GM23338 (cell line): ENCODE measurements around the gene NLRX1. TPM values are rescaled to one million over a fixed set of nuclear protein-coding genes. Genes with fewer than 3 reads are reported as not detected.

Experiments used
- ATAC-seq: fragments of 200-7000 bp; cut with Tn5 transposase; 3 replicates; pipeline ENCODE4 v1.9.1; 2020
- DNase-seq: peaks from one replicate; pipeline ENCODE4 v3.0.0-alpha.2; 2015; ENCODE audit warnings: low spot score
- H2AFZ ChIP-seq: fragments of 200-600 bp; sonication (generic); 2 replicates; pipeline ENCODE4 v1.8.0; 2016; ENCODE audit warnings: antibody characterized with exemption, mild to moderate bottlenecking, moderate library complexity
- H3F3A ChIP-seq: fragments of 200-600 bp; sonication (generic); replicated peaks from 2 replicates; pipeline ENCODE4 v1.8.0; 2017; ENCODE audit warnings: antibody characterized with exemption, mixed run types, low read depth
- H3K27ac ChIP-seq: fragments of 200-600 bp; sonication (generic); 2 replicates; pipeline ENCODE4 v1.6.1; 2016; ENCODE audit warnings: low read depth
- H3K27me3 ChIP-seq: fragments of 200-600 bp; sonication (generic); 2 replicates; pipeline ENCODE4 v1.8.0; 2016; ENCODE audit warnings: mild to moderate bottlenecking, mixed run types, moderate library complexity; ENCODE audit not compliant: insufficient read depth
- H3K36me3 ChIP-seq: fragments of 200-600 bp; sonication (generic); 2 replicates; pipeline ENCODE4 v1.8.0; 2016; ENCODE audit warnings: mild to moderate bottlenecking; ENCODE audit not compliant: insufficient read depth
- H3K4me1 ChIP-seq: fragments of 200-600 bp; sonication (generic); 2 replicates; pipeline ENCODE4 v1.8.0; 2016; ENCODE audit warnings: mild to moderate bottlenecking, moderate library complexity; ENCODE audit not compliant: insufficient read depth
- H3K4me2 ChIP-seq: fragments of 200-600 bp; sonication (generic); 2 replicates; pipeline ENCODE4 v1.7.1; 2017; ENCODE audit warnings: mixed run types
- H3K4me3 ChIP-seq: fragments of 200-600 bp; sonication (generic); 2 replicates; pipeline ENCODE4 v1.6.1; 2016; ENCODE audit warnings: mixed run types
- H3K79me2 ChIP-seq: fragments of 200-600 bp; sonication (generic); replicated peaks from 2 replicates; pipeline ENCODE4 v1.8.0; 2017; ENCODE audit warnings: mild to moderate bottlenecking; ENCODE audit not compliant: insufficient read depth
- H3K9me2 ChIP-seq: fragments of 200-600 bp; sonication (generic); 2 replicates; pipeline ENCODE4 v1.8.0; 2017; ENCODE audit not compliant: insufficient read depth
- H4K20me1 ChIP-seq: fragments of 200-600 bp; sonication (generic); replicated peaks from 2 replicates; pipeline ENCODE4 v1.8.0; 2017; ENCODE audit warnings: mild to moderate bottlenecking; ENCODE audit not compliant: insufficient read depth
- H3K27ac Mint-ChIP-seq: 2 replicates; pipeline ENCODE4 v1.8.0; 2020; ENCODE audit warnings: inconsistent platforms, mild to moderate bottlenecking, moderate library complexity, mixed read lengths
- H3K27me3 Mint-ChIP-seq: 3 replicates; pipeline ENCODE4 v1.8.0; 2022; ENCODE audit warnings: low read depth, mild to moderate bottlenecking, moderate library complexity, mixed read lengths, inconsistent platforms; ENCODE audit not compliant: insufficient read depth, poor library complexity
- H3K36me3 Mint-ChIP-seq: 3 replicates; pipeline ENCODE4 v1.8.0; 2021; ENCODE audit warnings: low read depth, mild to moderate bottlenecking, inconsistent platforms, moderate library complexity, mixed read lengths
- H3K4me1 Mint-ChIP-seq: 3 replicates; pipeline ENCODE4 v1.8.0; 2020; ENCODE audit warnings: mild to moderate bottlenecking, inconsistent platforms, mixed read lengths
- H3K4me3 Mint-ChIP-seq: 3 replicates; pipeline ENCODE4 v1.8.0; 2021; ENCODE audit warnings: moderate library complexity, mild to moderate bottlenecking, inconsistent platforms, mixed read lengths
- H3K9me3 Mint-ChIP-seq: 3 replicates; pipeline ENCODE4 v1.8.0; 2020; ENCODE audit warnings: moderate library complexity, mild to moderate bottlenecking, inconsistent platforms, mixed read lengths
- CTCF ChIP-seq, 2 experiments: fragments of 200-600 bp in 1 of 2; sonication (generic) in 1 of 2; conservative IDR thresholded peaks; 2 replicates each; pipeline versions ENCODE4 v1.5.1 to v1.6.1; 2016 to 2017; ENCODE audit warnings: antibody characterized with exemption in 2 of 2, low read depth in 2 of 2, mild to moderate bottlenecking in 2 of 2, moderate library complexity in 1 of 2
- EZH2 ChIP-seq: fragments of 200-600 bp; sonication (generic); IDR thresholded peaks from one replicate; pipeline ENCODE4 v1.8.0; 2017; ENCODE audit warnings: antibody characterized with exemption, mild to moderate bottlenecking, low read depth; ENCODE audit not compliant: unreplicated experiment
- EZH2phosphoT487 ChIP-seq: fragments of 200-600 bp; sonication (generic); IDR thresholded peaks from one replicate; pipeline ENCODE4 v1.8.1; 2018; ENCODE audit warnings: antibody characterized with exemption; ENCODE audit not compliant: unreplicated experiment
- JUNB ChIP-seq: IDR thresholded peaks from one replicate; pipeline ENCODE4 v1.6.1; 2016; ENCODE audit warnings: antibody characterized with exemption; ENCODE audit not compliant: unreplicated experiment
- POLR2AphosphoS5 ChIP-seq: IDR thresholded peaks from 2 replicates; pipeline ENCODE4 v1.6.1; 2016; ENCODE audit warnings: antibody characterized with exemption, low read depth
- ZNF331 ChIP-seq: fragments of 250-450 bp; sonication (Bioruptor Pico); IDR thresholded peaks from 2 replicates; pipeline ENCODE4 v1.5.0; 2020; ENCODE audit warnings: low read depth, mild to moderate bottlenecking, moderate library complexity
- polyA plus RNA-seq: library from polyadenylated mRNA; unstranded; fragments of >200 nt; fragmentation: Nextera tagmentation; extraction: Ambion mirVana; gene quantifications from 2 replicates; pipeline ENCODE4 v1.2.1, GENCODE V29; 2016
- total RNA-seq: library from RNA; depleted of rRNA; stranded (reverse); fragments of >200 nt; shearing (Covaris generic); gene quantifications from 2 replicates; pipeline ENCODE4 v1.2.3, GENCODE V29; 2014
- TF ChIP-seq, protein P1 (sequence below): IDR thresholded peaks from 2 replicates; pipeline ENCODE4 v1.6.1; 2016; ENCODE audit warnings: antibody characterized with exemption
- TF ChIP-seq, protein P2 (sequence below): fragments of 250-450 bp; sonication (Bioruptor Pico); IDR thresholded peaks from 2 replicates; pipeline ENCODE4 v1.5.0; 2020; ENCODE audit warnings: mild to moderate bottlenecking, moderate library complexity

The NLRX1 gene
- total and polyA plus RNA-seq, 2 experiments from 2014 or later: 2.8 to 13.8 TPM

DNA sequence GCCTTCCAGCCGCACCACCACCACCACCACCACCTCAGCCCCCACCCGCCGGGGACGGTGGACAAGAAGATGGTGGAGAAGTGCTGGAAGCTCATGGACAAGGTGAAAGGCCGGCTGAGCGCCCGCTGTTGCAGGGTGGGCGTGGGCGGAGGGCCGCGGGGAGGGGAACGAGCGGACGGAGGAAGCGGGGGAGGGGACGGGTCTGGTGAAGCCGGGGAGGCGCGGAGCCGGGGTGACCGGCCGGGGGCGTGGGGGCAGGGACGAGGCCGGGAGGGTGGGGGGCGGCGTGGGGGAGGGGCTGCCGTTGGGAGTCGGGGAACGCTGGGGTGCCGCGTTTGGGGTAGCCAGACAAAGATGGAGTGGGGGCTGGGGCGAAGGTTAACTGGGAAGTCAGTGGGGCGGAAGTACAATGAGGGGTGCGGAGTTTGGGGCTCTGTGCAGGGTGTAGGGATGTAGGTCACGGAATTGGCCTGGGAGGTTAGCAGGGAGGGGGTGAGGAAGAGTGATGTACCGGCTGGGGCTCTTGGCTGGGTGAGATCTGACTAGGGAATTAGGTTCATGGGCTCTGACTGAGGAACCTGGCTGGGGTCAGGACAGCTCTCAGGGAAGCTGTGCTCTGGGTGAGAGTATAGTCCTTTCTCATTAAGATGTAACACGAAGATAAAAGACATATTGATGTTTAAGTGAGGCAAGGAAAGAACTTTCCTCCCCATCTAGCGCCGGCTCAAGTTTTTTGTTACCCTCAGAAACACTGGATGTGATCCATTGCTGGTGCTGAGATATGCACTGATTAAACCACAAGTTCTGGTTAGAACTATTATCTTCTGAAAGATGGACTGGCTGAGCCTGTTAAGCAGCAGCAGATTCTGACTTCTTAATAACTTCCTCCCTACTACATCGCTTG is 38.2 kb downstream of the NLRX1 start:
- Mint-ChIP-seq H3K9me3 (peaks cover 2% of the 10 kb centered on the region; the same call in 1 of the 3 replicates), H3K4me3 (peak overlapping the region; percentile 95), H3K36me3 (peaks cover 5% of the 10 kb centered on the region; the same call in 1 of the 3 replicates), H3K4me1 (peaks cover 27% of the 10 kb centered on the region), H3K27ac (peak overlapping the region; percentile 93), H3K27me3 (peaks cover 5% of the 10 kb centered on the region)
- Histone ChIP-seq H3K4me2 (peak overlapping the region; percentile 93), H3K27me3 (no peaks in the 10 kb centered on the region), H3K9me2 (no peaks in the 10 kb centered on the region), H3K36me3 (no peaks in the 10 kb centered on the region), H2AFZ (0 out of 2 replicates have a peak overlapping the region, but pooled peaks have one; percentile 39), H4K20me1 (peaks cover 27% of the 10 kb centered on the region), H3K4me1 (peaks cover 40% of the 10 kb centered on the region), H3K79me2 (peaks cover 51% of the 10 kb centered on the region), H3K27ac (peak overlapping the region; percentile 99), H3K4me3 (peak overlapping the region; percentile 87), H3F3A (peaks cover 10% of the 10 kb centered on the region)
- DNase-seq: peak; percentile 77
- ATAC-seq: peak; percentile 72
- TF ChIP-seq ZNF331 (CRISPR knock-in tag): no peak
- TF ChIP-seq, protein P1, sequence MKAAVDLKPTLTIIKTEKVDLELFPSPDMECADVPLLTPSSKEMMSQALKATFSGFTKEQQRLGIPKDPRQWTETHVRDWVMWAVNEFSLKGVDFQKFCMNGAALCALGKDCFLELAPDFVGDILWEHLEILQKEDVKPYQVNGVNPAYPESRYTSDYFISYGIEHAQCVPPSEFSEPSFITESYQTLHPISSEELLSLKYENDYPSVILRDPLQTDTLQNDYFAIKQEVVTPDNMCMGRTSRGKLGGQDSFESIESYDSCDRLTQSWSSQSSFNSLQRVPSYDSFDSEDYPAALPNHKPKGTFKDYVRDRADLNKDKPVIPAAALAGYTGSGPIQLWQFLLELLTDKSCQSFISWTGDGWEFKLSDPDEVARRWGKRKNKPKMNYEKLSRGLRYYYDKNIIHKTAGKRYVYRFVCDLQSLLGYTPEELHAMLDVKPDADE: 0 out of 2 replicates have a peak, but pooled peaks have one; percentile 9

- Histone ChIP-seq H3K27me3 (no peaks in the 10 kb centered on the region), H4K20me1 (peaks cover 27% of the 10 kb centered on the region), H3K4me2 (peak overlapping the region; percentile 93), H3K79me2 (peaks cover 58% of the 10 kb centered on the region), H3K27ac (peak overlapping the region; percentile 86), H3K9me2 (no peaks in the 10 kb centered on the region), H3F3A (peaks cover 10% of the 10 kb centered on the region), H3K36me3 (no peaks in the 10 kb centered on the region), H2AFZ (no peak overlapping the region), H3K4me3 (peak overlapping the region; percentile 87), H3K4me1 (peaks cover 40% of the 10 kb centered on the region)
- no peak for ATAC-seq
- no peak for TF ChIP-seq EZH2phosphoT487
- no peak for TF ChIP-seq POLR2AphosphoS5
- TF ChIP-seq, protein P2, sequence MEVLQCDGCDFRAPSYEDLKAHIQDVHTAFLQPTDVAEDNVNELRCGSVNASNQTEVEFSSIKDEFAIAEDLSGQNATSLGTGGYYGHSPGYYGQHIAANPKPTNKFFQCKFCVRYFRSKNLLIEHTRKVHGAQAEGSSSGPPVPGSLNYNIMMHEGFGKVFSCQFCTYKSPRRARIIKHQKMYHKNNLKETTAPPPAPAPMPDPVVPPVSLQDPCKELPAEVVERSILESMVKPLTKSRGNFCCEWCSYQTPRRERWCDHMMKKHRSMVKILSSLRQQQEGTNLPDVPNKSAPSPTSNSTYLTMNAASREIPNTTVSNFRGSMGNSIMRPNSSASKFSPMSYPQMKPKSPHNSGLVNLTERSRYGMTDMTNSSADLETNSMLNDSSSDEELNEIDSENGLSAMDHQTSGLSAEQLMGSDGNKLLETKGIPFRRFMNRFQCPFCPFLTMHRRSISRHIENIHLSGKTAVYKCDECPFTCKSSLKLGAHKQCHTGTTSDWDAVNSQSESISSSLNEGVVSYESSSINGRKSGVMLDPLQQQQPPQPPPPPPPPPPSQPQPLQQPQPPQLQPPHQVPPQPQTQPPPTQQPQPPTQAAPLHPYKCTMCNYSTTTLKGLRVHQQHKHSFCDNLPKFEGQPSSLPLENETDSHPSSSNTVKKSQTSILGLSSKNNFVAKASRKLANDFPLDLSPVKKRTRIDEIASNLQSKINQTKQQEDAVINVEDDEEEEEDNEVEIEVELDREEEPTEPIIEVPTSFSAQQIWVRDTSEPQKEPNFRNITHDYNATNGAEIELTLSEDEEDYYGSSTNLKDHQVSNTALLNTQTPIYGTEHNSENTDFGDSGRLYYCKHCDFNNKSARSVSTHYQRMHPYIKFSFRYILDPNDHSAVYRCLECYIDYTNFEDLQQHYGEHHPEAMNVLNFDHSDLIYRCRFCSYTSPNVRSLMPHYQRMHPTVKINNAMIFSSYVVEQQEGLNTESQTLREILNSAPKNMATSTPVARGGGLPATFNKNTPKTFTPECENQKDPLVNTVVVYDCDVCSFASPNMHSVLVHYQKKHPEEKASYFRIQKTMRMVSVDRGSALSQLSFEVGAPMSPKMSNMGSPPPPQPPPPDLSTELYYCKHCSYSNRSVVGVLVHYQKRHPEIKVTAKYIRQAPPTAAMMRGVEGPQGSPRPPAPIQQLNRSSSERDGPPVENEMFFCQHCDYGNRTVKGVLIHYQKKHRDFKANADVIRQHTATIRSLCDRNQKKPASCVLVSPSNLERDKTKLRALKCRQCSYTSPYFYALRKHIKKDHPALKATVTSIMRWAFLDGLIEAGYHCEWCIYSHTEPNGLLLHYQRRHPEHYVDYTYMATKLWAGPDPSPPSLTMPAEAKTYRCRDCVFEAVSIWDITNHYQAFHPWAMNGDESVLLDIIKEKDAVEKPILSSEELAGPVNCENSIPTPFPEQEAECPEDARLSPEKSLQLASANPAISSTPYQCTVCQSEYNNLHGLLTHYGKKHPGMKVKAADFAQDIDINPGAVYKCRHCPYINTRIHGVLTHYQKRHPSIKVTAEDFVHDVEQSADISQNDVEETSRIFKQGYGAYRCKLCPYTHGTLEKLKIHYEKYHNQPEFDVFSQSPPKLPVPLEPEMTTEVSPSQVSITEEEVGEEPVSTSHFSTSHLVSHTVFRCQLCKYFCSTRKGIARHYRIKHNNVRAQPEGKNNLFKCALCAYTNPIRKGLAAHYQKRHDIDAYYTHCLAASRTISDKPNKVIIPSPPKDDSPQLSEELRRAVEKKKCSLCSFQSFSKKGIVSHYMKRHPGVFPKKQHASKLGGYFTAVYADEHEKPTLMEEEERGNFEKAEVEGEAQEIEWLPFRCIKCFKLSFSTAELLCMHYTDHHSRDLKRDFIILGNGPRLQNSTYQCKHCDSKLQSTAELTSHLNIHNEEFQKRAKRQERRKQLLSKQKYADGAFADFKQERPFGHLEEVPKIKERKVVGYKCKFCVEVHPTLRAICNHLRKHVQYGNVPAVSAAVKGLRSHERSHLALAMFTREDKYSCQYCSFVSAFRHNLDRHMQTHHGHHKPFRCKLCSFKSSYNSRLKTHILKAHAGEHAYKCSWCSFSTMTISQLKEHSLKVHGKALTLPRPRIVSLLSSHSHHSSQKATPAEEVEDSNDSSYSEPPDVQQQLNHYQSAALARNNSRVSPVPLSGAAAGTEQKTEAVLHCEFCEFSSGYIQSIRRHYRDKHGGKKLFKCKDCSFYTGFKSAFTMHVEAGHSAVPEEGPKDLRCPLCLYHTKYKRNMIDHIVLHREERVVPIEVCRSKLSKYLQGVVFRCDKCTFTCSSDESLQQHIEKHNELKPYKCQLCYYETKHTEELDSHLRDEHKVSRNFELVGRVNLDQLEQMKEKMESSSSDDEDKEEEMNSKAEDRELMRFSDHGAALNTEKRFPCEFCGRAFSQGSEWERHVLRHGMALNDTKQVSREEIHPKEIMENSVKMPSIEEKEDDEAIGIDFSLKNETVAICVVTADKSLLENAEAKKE (CRISPR knock-in tag): no peak
- TF ChIP-seq, protein P1: no peak
- no peak for TF ChIP-seq CTCF (conservative IDR thresholded peaks at IDR 0.05; ENCODE audit: low read depth in 2 of 2)
- TF ChIP-seq JUNB: no peak
- TF ChIP-seq EZH2: no peak
- DNase-seq: no peak
- Mint-ChIP-seq H3K9me3 (peaks cover 2% of the 10 kb centered on the region; the same call in 1 of the 3 replicates), H3K27ac (peak overlapping the region; percentile 93; the same call in 1 of the 2 replicates), H3K36me3 (peaks cover 5% of the 10 kb centered on the region; the same call in 1 of the 3 replicates), H3K4me1 (peaks cover 27% of the 10 kb centered on the region), H3K27me3 (peaks cover 5% of the 10 kb centered on the region), H3K4me3 (peak overlapping the region; percentile 95)
Measured at GRCh38 chr11:119207415-119207960, 39.0 kb downstream of the NLRX1 start.
